ENCODE results near the gene AQP6.

Gene AQP6

DNA sequence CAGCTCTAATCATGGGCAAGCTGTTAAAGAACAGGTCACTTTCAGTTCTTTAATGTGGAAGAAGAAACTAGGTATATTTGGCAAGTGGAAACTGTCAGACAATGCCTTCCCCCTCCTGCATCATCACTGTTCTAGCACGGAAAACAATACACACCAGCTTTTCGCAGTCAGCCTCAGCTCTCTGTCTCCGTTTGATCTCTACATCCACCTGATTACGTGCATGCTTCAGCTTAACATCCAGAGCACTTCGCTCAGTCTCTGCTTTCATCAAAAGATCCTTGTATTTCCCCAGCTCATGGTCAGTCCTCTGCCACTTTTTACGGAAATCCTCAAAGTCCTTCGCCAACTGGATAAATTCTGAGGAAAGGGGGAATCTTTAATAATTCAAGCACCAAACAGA lies 33.5 kb downstream of the AQP6 start:
- ATAC-seq (replicated peaks), result no peak
- Mint-ChIP-seq H3K27me3 (no peaks in the 10 kb centered on the region), H3K4me1 (peaks cover 2 to 6% of the 10 kb centered on the region in 2 donors), H3K9me3 (no peaks in the 10 kb centered on the region), H3K4me3 (no peak overlapping the region), H3K27ac (peak overlapping the region; percentile 10), H3K36me3 (peaks cover 7 to 15% of the 10 kb centered on the region in 2 donors)
- DNase-seq, result no peak

- no peak for DNase-seq
- no peaks in the 10 kb centered on the region for H3K27me3 Mint-ChIP-seq
- H3K9me3 Mint-ChIP-seq, result no peaks in the 10 kb centered on the region
- H3K4me3 Mint-ChIP-seq, result no peak overlapping the region
- ATAC-seq (replicated peaks), result peak in 1 of 2 donors; percentile 14
- no peak overlapping the region for H3K27ac Mint-ChIP-seq
- peaks cover 6 to 15% of the 10 kb centered on the region in 2 donors for H3K36me3 Mint-ChIP-seq
- peaks cover 2 to 6% of the 10 kb centered on the region in 2 donors for H3K4me1 Mint-ChIP-seq
Observed at GRCh38 chr12:50006754-50007442, 34.2 kb downstream of the AQP6 start.

- Mint-ChIP-seq H3K4me3 (no peak overlapping the region), H3K27me3 (no peaks in the 10 kb centered on the region), H3K9me3 (no peaks in the 10 kb centered on the region), H3K4me1 (peaks cover 0 to 6% of the 10 kb centered on the region in 2 donors), H3K36me3 (peaks cover 15 to 18% of the 10 kb centered on the region in 2 donors), H3K27ac (no peak overlapping the region)
- DNase-seq (no peak), ATAC-seq (replicated peaks) (peak in 1 of 2 donors; percentile 51)
Observed at GRCh38 chr12:50013361-50014147, 40.8 kb downstream of the AQP6 start.

DNA sequence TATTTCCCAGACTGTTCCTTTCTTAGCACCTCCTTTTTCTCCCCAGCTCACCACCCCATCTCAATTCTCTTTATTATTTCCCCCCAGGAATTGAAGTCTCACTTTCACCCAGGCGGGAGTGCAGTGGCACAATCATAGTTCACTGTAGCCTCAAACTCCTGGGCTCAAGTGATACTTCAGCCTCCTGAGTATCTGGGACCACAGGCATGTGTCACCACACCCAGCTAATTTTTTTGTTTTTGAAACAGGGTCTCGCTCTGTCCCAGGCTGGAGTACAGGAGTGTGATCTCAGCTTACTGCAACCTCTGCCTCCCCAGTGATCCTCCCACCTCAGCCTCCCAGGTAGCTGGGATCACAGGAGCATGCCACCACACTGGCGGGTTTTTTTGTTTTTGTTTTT lies 41.6 kb downstream of the AQP6 start:
- Mint-ChIP-seq H3K4me1 (peaks cover 0 to 6% of the 10 kb centered on the region in 2 donors), H3K27me3 (no peaks in the 10 kb centered on the region), H3K9me3 (no peaks in the 10 kb centered on the region), H3K4me3 (no peak overlapping the region), H3K27ac (no peak overlapping the region), H3K36me3 (peaks cover 14 to 17% of the 10 kb centered on the region in 2 donors)
- DNase-seq (no peak), ATAC-seq (replicated peaks) (no peak)

GRCh38 chr12:50016501-50017475 lies 44.0 kb downstream of the AQP6 start:
- peaks cover 5 to 12% of the 10 kb centered on the region in 2 donors for H3K36me3 Mint-ChIP-seq
- H3K27ac Mint-ChIP-seq, result no peak overlapping the region
- no peak overlapping the region for H3K4me3 Mint-ChIP-seq
- peaks cover 0 to 6% of the 10 kb centered on the region in 2 donors for H3K4me1 Mint-ChIP-seq
- H3K9me3 Mint-ChIP-seq, result no peaks in the 10 kb centered on the region
- ATAC-seq (replicated peaks) (no peak), DNase-seq (no peak)
- H3K27me3 Mint-ChIP-seq, result no peaks in the 10 kb centered on the region

DNA sequence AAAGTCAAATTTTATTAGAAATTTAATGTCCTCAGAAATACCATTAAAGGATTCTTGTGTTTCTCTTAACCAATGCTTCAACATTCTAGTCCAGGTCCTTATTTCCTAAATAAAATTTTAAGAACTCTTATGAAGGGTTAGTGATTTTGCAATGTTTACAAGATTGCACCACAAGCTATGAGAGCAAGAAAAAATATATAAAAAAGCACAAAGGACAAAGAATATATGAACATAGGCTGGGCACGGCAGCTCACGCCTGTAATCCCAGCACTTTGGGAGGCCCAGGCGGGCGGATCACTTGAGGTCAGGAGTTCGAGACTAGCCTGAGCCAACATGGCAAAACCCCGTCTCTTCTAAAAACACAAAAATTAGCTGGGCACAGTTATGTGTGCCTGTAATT lies 44.9 kb downstream of the AQP6 start:
- H3K9me3 Mint-ChIP-seq, result no peaks in the 10 kb centered on the region
- no peak overlapping the region for H3K4me3 Mint-ChIP-seq
- no peaks in the 10 kb centered on the region for H3K27me3 Mint-ChIP-seq
- peaks cover 0 to 6% of the 10 kb centered on the region in 2 donors for H3K4me1 Mint-ChIP-seq
- peaks cover 5 to 12% of the 10 kb centered on the region in 2 donors for H3K36me3 Mint-ChIP-seq
- no peak overlapping the region for H3K27ac Mint-ChIP-seq
- no peak for ATAC-seq (replicated peaks)
- no peak for DNase-seq

DNA sequence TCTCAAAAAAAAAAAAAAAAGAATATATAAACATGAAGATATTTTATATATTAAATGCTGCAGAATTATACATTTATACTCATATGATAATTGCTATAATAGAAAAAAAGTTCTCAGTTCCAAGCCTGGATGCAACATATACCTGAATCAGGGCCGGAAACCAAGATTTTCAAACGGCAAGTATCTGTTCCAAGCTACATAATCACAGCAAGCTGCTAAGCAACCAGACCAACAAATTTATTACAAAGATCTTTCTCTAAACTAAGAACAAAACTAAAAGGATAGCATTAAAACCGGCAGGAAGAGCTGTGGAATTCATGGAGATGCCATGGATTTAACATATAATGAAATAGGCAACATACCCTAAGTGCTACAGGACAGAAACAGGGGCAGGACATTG lies 45.4 kb downstream of the AQP6 start:
- Mint-ChIP-seq H3K9me3 (no peaks in the 10 kb centered on the region), H3K4me1 (peaks cover 0 to 6% of the 10 kb centered on the region in 2 donors), H3K4me3 (no peak overlapping the region), H3K27me3 (no peaks in the 10 kb centered on the region), H3K36me3 (peaks cover 5 to 11% of the 10 kb centered on the region in 2 donors), H3K27ac (no peak overlapping the region)
- DNase-seq (no peak), ATAC-seq (replicated peaks) (no peak)

DNA sequence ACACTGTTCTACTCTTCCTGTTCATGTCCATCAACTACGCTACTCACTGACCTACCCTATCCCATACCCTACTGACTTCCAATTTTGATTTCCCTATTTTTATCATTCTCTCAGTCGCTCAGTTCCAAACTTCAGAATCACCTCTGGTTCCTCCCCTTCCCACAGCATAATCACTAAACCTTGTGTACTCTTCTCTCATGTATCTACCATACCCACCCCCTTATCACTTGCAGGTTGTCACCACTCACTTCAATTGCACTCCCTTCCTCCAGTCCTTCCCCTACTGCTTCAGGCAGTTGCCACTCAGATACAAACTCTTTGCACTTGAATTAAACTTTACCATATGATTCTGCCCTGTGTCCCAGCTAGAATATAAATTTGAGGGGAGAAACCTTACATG lies 46.2 kb downstream of the AQP6 start:
- no peaks in the 10 kb centered on the region for H3K9me3 Mint-ChIP-seq
- no peak overlapping the region for H3K4me3 Mint-ChIP-seq
- DNase-seq (no peak), ATAC-seq (replicated peaks) (no peak)
- peaks cover 3 to 5% of the 10 kb centered on the region in 2 donors for H3K36me3 Mint-ChIP-seq
- no peak overlapping the region for H3K27ac Mint-ChIP-seq
- no peaks in the 10 kb centered on the region for H3K27me3 Mint-ChIP-seq
- peaks cover 0 to 8% of the 10 kb centered on the region in 2 donors for H3K4me1 Mint-ChIP-seq

DNA sequence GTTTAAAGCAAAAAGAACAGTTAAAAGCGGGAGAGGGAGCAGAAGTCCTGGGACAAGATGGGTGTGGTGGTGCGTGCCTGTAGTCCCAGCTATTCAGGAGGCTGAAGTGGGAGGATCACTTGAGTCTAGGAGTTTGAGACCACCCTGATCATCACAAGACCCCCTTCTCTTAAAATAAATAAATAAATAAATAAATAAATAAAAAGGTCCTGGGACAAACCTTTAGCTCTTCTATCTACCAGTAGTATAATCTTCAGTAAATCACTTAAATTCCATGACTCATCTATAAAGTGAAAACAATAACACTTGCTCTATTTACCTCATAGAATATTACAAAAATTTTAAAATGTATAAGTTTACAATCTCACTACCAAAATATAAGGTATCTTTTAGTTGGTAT lies 46.8 kb downstream of the AQP6 start:
- H3K27me3 Mint-ChIP-seq, result no peaks in the 10 kb centered on the region
- peaks cover 0 to 8% of the 10 kb centered on the region in 2 donors for H3K4me1 Mint-ChIP-seq
- peaks cover under 1% of the 10 kb centered on the region in 2 donors for H3K36me3 Mint-ChIP-seq
- DNase-seq (no peak), ATAC-seq (replicated peaks) (no peak)
- no peak overlapping the region for H3K4me3 Mint-ChIP-seq
- no peaks in the 10 kb centered on the region for H3K9me3 Mint-ChIP-seq
- H3K27ac Mint-ChIP-seq, result no peak overlapping the region

DNA sequence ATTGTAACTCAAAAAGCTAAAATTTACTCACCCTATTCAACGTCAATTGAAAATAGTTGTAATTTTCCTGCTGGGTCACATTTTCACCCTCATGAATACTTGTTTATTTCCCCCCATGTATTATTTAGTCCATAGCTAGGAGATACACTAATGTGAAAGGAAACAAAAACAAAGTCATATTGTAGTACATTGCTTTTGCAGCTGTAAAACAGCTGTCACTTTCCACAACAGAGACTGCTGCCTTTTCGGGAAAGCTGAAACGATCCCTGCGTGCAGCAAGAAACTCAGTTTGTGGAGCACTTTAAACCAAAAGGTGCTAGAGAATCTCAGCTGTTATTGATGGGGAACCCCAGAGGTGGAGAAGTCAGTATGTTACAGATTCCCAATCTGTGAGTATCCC lies 48.3 kb downstream of the AQP6 start:
- Mint-ChIP-seq H3K36me3 (peaks cover 0 to 3% of the 10 kb centered on the region in 2 donors), H3K4me3 (no peak overlapping the region), H3K9me3 (peaks cover 2 to 4% of the 10 kb centered on the region in 2 donors), H3K4me1 (peaks cover 5 to 23% of the 10 kb centered on the region in 2 donors), H3K27ac (no peak overlapping the region), H3K27me3 (no peaks in the 10 kb centered on the region)
- no peak for ATAC-seq (replicated peaks)
- no peak for DNase-seq

DNA sequence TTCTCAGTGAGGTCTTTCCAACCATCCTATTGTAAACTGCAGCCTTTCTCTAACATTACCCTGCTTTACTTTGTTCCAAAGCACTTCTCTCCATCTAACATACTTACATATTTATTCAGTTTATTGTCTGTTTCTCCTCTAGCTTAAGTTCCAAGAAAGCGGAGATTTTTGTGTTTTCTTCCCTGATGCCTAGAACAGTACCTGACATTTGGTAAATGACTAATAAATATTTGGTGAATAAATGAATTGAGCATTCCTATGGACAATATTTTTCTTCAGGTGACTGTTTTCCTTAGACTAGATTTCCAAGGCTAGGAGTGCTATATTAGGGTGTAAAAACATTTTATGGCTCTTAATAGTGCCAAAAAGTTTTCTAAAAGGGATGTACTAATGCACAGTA lies 50.2 kb downstream of the AQP6 start:
- Mint-ChIP-seq H3K4me1 (peaks cover 5 to 23% of the 10 kb centered on the region in 2 donors), H3K4me3 (no peak overlapping the region), H3K36me3 (peaks cover 0 to 3% of the 10 kb centered on the region in 2 donors), H3K27me3 (no peaks in the 10 kb centered on the region), H3K9me3 (peaks cover 2 to 4% of the 10 kb centered on the region in 2 donors), H3K27ac (no peak overlapping the region)
- DNase-seq (no peak), ATAC-seq (replicated peaks) (no peak)

- Mint-ChIP-seq H3K4me3 (peak overlapping the region; percentile 95 to 100), H3K27me3 (no peaks in the 10 kb centered on the region), H3K27ac (peak overlapping the region; percentile 91), H3K9me3 (peaks cover 2 to 4% of the 10 kb centered on the region in 2 donors), H3K4me1 (peaks cover 5 to 23% of the 10 kb centered on the region in 2 donors), H3K36me3 (peaks cover 0 to 3% of the 10 kb centered on the region in 2 donors)
- ATAC-seq (replicated peaks), result no peak
- DNase-seq, result no peak
Observed at GRCh38 chr12:50024227-50024626, 51.5 kb downstream of the AQP6 start.

- Mint-ChIP-seq H3K27ac (peak overlapping the region; percentile 91), H3K27me3 (no peaks in the 10 kb centered on the region), H3K9me3 (peaks cover 2 to 4% of the 10 kb centered on the region in 2 donors), H3K4me3 (peak overlapping the region; percentile 95 to 100), H3K36me3 (peaks cover 0 to 3% of the 10 kb centered on the region in 2 donors), H3K4me1 (peaks cover 5 to 23% of the 10 kb centered on the region in 2 donors)
- no peak for DNase-seq
- peak; percentile 23 to 33 for ATAC-seq (replicated peaks)
Observed at GRCh38 chr12:50024805-50025186, 52.0 kb downstream of the AQP6 start.
